HuH-7.5 (cell line): Measurements from ENCODE around the gene ZNF35.
"Not testable (repeated sequence)": the region's sequence is repeated elsewhere in the genome, so short reads cannot be mapped to it uniquely, and the experiment has no call there.

Source experiments
- DNase-seq: peaks from one replicate; pipeline ENCODE4 v3.0.0; 2011; ENCODE audit warnings: low spot score

ZNF35 gene

GRCh38 chr3:44648564-44649229 is at the start of gene ZNF35:
Gene ZNF35, plus strand, starts transcription at chr3:44648732. Its CDS starts 2,336 bp downstream, at chr3:44651068.
- DNase-seq: peak; percentile 67

- no peak for DNase-seq
Observed at GRCh38 chr3:44601749-44602148, 46.8 kb upstream of the ZNF35 start.

- no peak for DNase-seq
Observed at GRCh38 chr3:44612678-44613077, 35.9 kb upstream of the ZNF35 start.

- DNase-seq: peak; percentile 78
Observed at GRCh38 chr3:44624749-44625480, 23.6 kb upstream of the ZNF35 start, which contains the start of gene ZNF197. Gene ZNF197, plus strand, starts transcription at chr3:44625036. Its CDS starts 4,119 bp downstream, at chr3:44629155.

DNA sequence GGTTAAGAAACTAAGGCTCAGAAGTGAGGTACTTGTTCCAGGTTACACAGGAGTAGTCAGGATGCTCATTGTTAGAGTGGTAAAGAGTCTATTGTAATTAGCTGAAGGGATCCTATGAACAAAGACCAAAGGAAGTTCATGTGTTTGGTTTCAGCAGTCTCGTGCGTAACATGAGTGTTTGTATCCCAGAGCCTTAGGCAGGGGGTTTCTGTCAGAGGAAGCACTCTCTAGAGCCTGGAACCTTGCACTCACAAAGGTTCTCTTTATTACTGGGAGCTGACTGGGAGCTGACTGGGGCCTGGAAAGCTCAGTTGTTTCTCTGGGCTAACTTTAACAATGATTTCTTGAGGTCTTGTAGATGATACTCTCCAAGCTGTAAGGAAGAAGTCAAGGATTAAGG is 19.8 kb upstream of the ZNF35 start:
- DNase-seq: no peak

- DNase-seq: no peak
Observed at GRCh38 chr3:44632193-44632592, 16.3 kb upstream of the ZNF35 start.

GRCh38 chr3:44642337-44642736 is 6.2 kb upstream of the ZNF35 start:
- no peak for DNase-seq

DNA sequence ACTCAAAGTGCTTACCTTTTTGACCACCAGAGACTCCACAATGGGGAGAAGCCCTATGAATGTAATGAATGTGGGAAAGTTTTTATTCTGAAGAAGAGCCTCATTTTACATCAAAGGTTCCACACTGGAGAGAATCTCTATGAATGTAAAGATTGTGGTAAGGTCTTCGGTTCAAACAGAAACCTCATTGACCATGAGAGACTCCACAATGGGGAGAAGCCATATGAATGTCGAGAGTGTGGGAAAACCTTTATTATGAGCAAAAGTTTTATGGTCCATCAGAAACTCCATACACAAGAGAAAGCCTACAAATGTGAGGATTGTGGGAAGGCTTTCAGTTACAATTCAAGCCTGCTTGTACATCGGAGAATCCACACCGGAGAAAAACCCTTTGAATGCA is 5.5 kb upstream of the ZNF35 start:
- DNase-seq: no peak

DNA sequence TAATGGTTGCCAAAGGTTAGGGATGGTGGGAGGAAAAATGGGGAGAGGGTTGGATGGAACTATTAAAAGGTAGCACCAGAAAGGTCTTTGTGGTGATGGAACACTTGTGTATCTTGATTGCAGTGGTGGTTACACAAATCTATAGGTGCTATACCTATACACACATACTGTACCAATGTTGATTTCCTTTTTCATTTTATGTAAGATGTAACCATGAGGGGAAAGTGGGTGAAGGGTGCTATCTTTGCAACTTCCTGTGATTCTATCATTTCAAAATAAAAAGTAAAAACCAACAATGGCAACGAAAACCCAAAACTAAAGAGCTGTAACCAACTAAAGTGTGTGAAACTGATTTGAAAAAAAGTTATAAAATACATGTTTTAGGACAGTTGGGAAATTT is 761 bp upstream of the ZNF35 start:
- DNase-seq: no peak

DNA sequence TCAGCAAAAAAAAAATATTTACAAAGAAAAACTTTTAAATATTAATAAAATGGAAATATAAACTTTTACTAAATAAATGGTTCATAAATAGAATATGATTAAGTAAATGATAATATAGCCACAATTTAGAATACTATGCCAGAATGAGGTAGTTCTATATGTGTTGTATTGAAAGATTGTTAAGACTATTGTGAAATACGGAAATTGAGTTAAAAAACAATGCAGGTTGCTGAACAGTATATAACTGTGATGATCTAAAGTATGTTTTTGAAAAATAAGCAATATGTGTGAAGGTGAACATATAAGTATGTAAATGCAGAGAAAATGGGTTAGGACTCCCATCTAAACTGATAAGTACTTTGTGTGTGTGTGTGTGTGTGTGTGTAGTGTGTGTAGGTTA is 1.2 kb downstream of the ZNF35 start:
- no peak for DNase-seq

DNA sequence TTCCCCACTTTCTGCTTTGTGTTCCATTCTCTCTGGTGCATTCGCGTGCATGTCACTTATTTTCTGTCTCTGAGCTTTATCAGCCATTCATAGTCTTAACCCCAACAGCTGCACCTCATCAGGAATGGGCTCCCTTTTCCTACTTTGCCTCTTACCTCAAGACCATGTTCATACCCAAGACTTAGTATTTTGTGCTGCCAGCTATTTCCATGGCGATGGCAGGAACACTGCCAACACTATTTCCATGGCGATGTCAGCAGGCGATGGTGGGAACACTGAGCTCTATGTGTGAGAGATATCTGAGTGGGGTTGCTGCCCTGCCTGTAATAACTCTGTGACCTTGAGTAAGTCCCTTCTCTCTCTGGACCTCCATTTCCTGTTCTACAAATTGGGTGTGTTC is 5.5 kb downstream of the ZNF35 start:
- no peak for DNase-seq

DNA sequence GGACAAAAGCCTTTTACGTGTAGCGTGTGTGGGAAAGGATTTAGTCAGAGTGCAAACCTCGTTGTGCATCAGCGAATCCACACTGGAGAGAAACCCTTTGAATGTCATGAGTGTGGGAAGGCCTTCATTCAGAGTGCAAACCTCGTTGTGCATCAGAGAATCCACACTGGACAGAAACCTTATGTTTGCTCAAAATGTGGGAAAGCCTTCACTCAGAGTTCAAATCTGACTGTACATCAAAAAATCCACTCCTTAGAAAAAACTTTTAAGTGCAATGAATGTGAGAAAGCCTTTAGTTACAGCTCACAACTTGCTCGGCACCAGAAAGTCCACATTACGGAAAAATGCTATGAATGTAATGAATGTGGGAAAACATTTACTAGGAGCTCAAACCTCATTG is 10.5 kb downstream of the ZNF35 start:
- DNase-seq: no peak

- no peak for DNase-seq
Observed at GRCh38 chr3:44659434-44659833, 10.9 kb downstream of the ZNF35 start.

DNA sequence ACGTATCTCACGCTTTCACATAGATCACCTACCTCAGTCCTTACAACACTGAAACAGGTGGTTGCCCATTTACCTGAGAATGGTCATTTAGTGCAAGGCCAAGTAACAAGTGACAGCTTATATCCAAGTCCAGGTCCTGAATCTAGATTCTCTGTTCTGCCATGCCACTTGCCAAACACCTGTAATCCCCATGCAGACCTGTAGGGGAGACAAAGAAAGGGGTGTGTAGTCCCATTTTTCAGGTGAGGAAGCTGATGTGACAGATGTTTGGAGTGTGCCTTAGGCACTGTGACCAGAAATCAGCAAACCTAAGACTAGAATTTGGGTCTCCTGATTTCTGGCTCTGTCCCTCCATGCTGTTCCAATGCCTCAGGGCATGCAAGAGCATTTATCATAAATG is 12.7 kb downstream of the ZNF35 start:
- peak; percentile 18 for DNase-seq

DNA sequence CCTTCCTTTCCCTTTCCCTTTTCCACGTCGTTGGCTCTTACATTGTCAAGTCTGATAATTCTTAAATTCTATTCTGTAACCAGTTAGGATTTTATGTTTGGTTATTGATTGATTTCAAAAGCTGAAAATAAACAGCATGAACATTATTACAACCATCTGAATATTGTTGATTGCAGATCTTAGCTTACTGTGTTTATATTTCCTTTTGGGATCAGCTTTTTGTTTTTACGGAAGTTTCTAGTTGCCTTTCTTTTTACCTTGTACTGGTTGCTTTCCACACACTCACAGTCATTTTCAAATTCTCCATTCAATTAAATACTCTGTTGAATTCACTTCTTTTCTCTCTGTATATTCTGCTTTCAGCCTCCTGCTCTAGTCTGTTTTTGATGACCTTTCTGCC is 16.6 kb downstream of the ZNF35 start:
- DNase-seq: no peak

- no peak for DNase-seq
Observed at GRCh38 chr3:44666346-44666745, 17.8 kb downstream of the ZNF35 start.

DNA sequence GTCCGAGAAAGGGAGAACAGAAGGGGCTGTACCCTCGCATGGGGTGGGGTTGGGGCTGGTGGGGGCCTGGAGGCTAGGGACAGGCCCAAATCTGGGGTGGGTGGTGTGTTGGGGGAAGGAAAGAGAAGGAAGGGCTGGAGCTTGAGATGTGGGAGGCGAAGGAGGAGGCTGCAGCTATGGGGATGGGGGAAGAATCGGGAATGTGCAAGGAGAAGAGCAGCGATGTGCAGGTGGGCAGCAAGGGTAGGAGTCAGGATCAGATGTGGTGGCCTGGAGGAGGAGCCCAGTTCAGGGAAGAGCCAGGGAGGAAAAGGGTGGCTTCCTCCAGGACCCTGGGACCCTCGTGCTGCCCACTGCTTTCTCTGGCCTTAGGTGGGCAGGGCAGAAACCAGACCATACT is 21.2 kb downstream of the ZNF35 start:
- DNase-seq: no peak

- not testable (repeated sequence) for DNase-seq
Observed at GRCh38 chr3:44673466-44673865, 24.9 kb downstream of the ZNF35 start.

DNA sequence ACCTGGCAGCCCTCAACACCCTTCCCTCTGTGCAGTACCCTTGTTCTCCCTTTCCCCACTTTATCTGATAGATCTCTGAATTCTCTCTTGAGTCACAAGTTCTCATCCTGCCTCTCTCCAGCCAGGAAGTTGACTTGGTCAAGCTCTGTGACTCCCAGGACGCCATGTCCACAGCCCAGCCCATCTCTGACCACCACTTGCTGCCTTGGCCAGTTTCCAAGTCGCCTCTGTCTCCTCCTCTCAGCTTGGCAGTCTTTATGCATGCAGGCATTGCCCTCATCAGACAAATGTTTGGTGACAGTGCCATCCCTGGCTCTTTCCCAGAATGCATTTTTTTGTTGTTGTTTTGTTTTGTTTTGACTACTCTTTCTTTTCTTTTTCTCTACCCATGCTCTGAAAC is 25.7 kb downstream of the ZNF35 start:
- no peak for DNase-seq

- DNase-seq: no peak
Observed at GRCh38 chr3:44678480-44679116, 30.1 kb downstream of the ZNF35 start.

- DNase-seq: no peak
Observed at GRCh38 chr3:44680921-44681455, 32.5 kb downstream of the ZNF35 start.

GRCh38 chr3:44682182-44682896 is 33.8 kb downstream of the ZNF35 start:
- DNase-seq: no peak
